ENCODE data around the gene ANKRD1.
"Not testable (repeated sequence)": the region's sequence is repeated elsewhere in the genome, so short reads cannot be mapped to it uniquely, and the experiment has no call there.

The ANKRD1 gene

DNA sequence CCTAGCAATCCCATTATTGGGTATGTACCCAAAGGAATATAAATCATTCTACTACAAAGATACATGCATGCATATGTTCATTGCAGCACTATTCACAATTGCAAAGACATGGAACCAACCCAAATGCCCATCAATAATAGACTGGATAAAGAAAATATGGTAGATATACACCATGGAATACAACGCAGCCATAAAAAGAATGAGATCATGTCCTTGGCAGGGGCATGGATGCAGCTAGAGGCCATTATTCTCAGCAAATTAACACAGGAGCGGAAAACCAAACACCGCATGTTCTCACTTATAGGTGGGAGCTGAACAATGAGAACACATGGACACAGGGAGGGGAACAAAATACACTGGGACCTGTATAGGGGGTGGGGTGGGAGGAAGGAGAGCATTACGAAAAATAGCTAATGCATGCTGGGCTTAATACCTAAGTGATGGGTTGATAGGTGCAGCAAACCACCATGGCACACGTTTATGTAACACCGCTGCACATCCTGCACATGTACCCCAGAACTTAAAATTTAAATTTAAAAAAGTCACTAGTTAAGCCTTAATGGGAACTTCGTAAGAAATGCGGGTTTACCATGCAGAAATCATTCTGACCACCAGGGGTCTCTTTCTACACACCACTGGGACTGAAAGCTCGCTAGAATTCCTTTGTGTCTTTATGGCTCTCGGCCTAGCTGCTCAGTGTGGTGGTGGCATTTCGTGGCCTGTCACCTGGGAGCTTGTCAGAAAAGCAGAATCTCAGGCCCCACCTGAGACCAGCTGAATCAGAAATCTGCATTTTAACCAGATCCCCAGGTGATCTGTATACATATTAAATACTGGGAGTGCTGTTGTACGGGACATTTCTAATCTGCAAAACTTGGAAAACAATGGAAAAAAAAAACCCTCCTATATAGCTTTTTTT is 9.5 kb downstream of the ANKRD1 start:
- H3K4me3 ChIP-seq (ENCODE audit: insufficient read depth, low read length, poor library complexity, severe bottlenecking): no peak overlapping the region
- no peak overlapping the region for H3K27ac ChIP-seq (ENCODE audit: low read depth, low read length)
- no peaks in the 10 kb centered on the region for H3K36me3 ChIP-seq (ENCODE audit: low read length)
- no peaks in the 10 kb centered on the region for H3K79me2 ChIP-seq (ENCODE audit: insufficient read depth, low read length)
- H3K4me2 ChIP-seq (ENCODE audit: low read depth, low read length, poor library complexity, severe bottlenecking): no peak overlapping the region
- no peaks in the 10 kb centered on the region for H3K9me2 ChIP-seq (replicated peaks; ENCODE audit: insufficient read depth, low read length)
- H3K9me3 ChIP-seq (ENCODE audit: insufficient read depth, low read length): no peaks in the 10 kb centered on the region
- H4K20me1 ChIP-seq (ENCODE audit: low read depth, low read length): no peaks in the 10 kb centered on the region
- H3K27me3 ChIP-seq (ENCODE audit: low read length): no peaks in the 10 kb centered on the region
- no peaks in the 10 kb centered on the region for H3F3A ChIP-seq (ENCODE audit: insufficient read depth)
- no peak for TF ChIP-seq EZH2phosphoT487 (conservative IDR thresholded peaks at IDR 0.05; ENCODE audit: low read length)
- TF ChIP-seq, protein P1, sequence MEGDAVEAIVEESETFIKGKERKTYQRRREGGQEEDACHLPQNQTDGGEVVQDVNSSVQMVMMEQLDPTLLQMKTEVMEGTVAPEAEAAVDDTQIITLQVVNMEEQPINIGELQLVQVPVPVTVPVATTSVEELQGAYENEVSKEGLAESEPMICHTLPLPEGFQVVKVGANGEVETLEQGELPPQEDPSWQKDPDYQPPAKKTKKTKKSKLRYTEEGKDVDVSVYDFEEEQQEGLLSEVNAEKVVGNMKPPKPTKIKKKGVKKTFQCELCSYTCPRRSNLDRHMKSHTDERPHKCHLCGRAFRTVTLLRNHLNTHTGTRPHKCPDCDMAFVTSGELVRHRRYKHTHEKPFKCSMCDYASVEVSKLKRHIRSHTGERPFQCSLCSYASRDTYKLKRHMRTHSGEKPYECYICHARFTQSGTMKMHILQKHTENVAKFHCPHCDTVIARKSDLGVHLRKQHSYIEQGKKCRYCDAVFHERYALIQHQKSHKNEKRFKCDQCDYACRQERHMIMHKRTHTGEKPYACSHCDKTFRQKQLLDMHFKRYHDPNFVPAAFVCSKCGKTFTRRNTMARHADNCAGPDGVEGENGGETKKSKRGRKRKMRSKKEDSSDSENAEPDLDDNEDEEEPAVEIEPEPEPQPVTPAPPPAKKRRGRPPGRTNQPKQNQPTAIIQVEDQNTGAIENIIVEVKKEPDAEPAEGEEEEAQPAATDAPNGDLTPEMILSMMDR (IDR thresholded peaks at IDR 0.05; ENCODE audit: insufficient read depth, low read length, poor library complexity, severe bottlenecking): peak; percentile 43
- H3K9ac ChIP-seq (ENCODE audit: low read length): no peak overlapping the region
- no peak overlapping the region for H2AFZ ChIP-seq (ENCODE audit: low read depth, low read length, severe bottlenecking)

GRCh38 chr10:90906596-90906995 is 14.3 kb downstream of the ANKRD1 start:
- H3K9me3 ChIP-seq (ENCODE audit: insufficient read depth, low read length): no peaks in the 10 kb centered on the region
- H3K4me2 ChIP-seq (ENCODE audit: low read depth, low read length, poor library complexity, severe bottlenecking): no peak overlapping the region
- no peaks in the 10 kb centered on the region for H3K9me2 ChIP-seq (replicated peaks; ENCODE audit: insufficient read depth, low read length)
- H3K79me2 ChIP-seq (ENCODE audit: insufficient read depth, low read length): no peaks in the 10 kb centered on the region
- peaks cover 8% of the 10 kb centered on the region for H3K36me3 ChIP-seq (ENCODE audit: low read length)
- no peak overlapping the region for H3K9ac ChIP-seq (ENCODE audit: low read length)
- TF ChIP-seq, protein P1 (IDR thresholded peaks at IDR 0.05; ENCODE audit: insufficient read depth, low read length, poor library complexity, severe bottlenecking): no peak
- TF ChIP-seq EZH2phosphoT487 (conservative IDR thresholded peaks at IDR 0.05; ENCODE audit: low read length): no peak
- no peaks in the 10 kb centered on the region for H3F3A ChIP-seq (ENCODE audit: insufficient read depth)
- no peaks in the 10 kb centered on the region for H4K20me1 ChIP-seq (ENCODE audit: low read depth, low read length)
- no peak overlapping the region for H3K4me3 ChIP-seq (ENCODE audit: insufficient read depth, low read length, poor library complexity, severe bottlenecking)
- no peaks in the 10 kb centered on the region for H3K27me3 ChIP-seq (ENCODE audit: low read length)
- no peak overlapping the region for H2AFZ ChIP-seq (ENCODE audit: low read depth, low read length, severe bottlenecking)
- no peak overlapping the region for H3K27ac ChIP-seq (ENCODE audit: low read depth, low read length)

DNA sequence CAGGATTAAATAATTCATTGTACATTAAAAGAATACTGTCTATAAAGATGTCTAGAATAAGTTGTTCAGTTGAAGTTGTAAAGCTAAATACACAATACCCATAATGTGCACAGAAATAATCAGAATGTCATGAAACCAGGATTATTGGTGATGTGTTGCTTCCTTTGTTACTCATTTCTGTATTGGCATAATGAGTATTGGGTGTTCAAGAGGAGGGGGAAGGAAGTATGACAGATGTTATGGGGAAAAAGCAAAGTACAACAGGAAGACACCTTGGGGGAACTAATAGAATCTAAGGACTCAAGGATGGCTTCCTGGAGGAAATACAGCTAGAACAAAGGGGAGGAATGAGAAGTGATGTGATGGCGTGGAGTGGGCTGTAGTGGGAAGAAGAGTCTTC is 15.0 kb downstream of the ANKRD1 start:
- H2AFZ ChIP-seq (ENCODE audit: low read depth, low read length, severe bottlenecking): no peak overlapping the region
- no peaks in the 10 kb centered on the region for H4K20me1 ChIP-seq (ENCODE audit: low read depth, low read length)
- H3F3A ChIP-seq (ENCODE audit: insufficient read depth): no peaks in the 10 kb centered on the region
- peaks cover 10% of the 10 kb centered on the region for H3K36me3 ChIP-seq (ENCODE audit: low read length)
- TF ChIP-seq, protein P1 (IDR thresholded peaks at IDR 0.05; ENCODE audit: insufficient read depth, low read length, poor library complexity, severe bottlenecking): no peak
- TF ChIP-seq EZH2phosphoT487 (conservative IDR thresholded peaks at IDR 0.05; ENCODE audit: low read length): no peak
- H3K9me3 ChIP-seq (ENCODE audit: insufficient read depth, low read length): no peaks in the 10 kb centered on the region
- no peaks in the 10 kb centered on the region for H3K27me3 ChIP-seq (ENCODE audit: low read length)
- H3K4me2 ChIP-seq (ENCODE audit: low read depth, low read length, poor library complexity, severe bottlenecking): no peak overlapping the region
- no peaks in the 10 kb centered on the region for H3K79me2 ChIP-seq (ENCODE audit: insufficient read depth, low read length)
- no peak overlapping the region for H3K27ac ChIP-seq (ENCODE audit: low read depth, low read length)
- H3K9ac ChIP-seq (ENCODE audit: low read length): no peak overlapping the region
- H3K4me3 ChIP-seq (ENCODE audit: insufficient read depth, low read length, poor library complexity, severe bottlenecking): no peak overlapping the region
- no peaks in the 10 kb centered on the region for H3K9me2 ChIP-seq (replicated peaks; ENCODE audit: insufficient read depth, low read length)

- H3K36me3 ChIP-seq (ENCODE audit: low read length): peaks cover 21% of the 10 kb centered on the region; the same call in 1 of the 2 replicates
- H3K4me3 ChIP-seq (ENCODE audit: insufficient read depth, low read length, poor library complexity, severe bottlenecking); H3K27me3 ChIP-seq (ENCODE audit: low read length); H3F3A ChIP-seq (ENCODE audit: insufficient read depth); H2AFZ ChIP-seq (ENCODE audit: low read depth, low read length, severe bottlenecking); H3K9me3 ChIP-seq (ENCODE audit: insufficient read depth, low read length); H3K9me2 ChIP-seq (replicated peaks; ENCODE audit: insufficient read depth, low read length); H3K79me2 ChIP-seq (ENCODE audit: insufficient read depth, low read length); H4K20me1 ChIP-seq (ENCODE audit: low read depth, low read length); H3K4me2 ChIP-seq (ENCODE audit: low read depth, low read length, poor library complexity, severe bottlenecking); H3K27ac ChIP-seq (ENCODE audit: low read depth, low read length); H3K9ac ChIP-seq (ENCODE audit: low read length): not testable (repeated sequence)
Measured at GRCh38 chr10:90896916-90897315, 24.0 kb downstream of the ANKRD1 start.

All from SU-DHL-6 (cell line).